Measurements from ENCODE around the gene PLPPR1.

Gene PLPPR1

DNA sequence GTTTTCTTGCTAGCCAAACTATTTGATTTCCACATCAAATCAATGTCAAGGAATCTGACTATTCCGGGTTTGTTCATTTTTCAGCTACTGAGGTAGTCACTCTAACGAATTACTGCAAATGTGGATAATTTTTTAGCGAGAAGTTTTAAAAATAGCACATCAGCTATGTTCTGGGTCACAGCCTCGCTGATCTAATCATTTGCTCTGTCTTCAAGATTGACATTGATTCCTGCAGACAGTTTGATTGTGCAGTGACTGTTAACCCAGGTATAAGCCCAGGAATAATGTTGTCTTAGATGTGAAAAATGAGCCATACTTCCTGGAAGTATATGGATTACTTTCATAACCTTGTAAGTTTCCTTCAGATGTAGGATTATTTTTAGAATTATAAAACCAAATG is 181.1 kb downstream of the PLPPR1 start:
- DNase-seq (ENCODE audit: low read depth, low spot score), result no peak

DNA sequence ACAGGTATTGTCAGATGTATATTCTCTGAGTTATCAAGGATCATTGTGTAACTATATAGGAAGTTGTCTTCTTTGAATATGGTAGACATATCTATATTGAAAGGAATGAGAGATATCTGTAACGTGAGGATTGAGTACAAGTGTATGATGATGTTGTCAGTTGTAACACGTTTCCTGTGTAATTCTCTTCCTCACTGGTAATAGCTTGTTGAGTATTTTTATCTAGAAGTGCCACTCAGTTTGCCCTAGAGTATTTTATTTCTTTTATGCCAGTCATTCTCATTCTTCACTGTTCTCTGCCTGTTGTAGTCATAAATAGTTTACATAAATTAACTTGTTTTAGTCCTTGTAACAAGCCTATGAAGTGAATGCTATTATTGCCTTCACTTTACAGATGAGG is 184.1 kb downstream of the PLPPR1 start:
- DNase-seq (ENCODE audit: low read depth, low spot score), result no peak

DNA sequence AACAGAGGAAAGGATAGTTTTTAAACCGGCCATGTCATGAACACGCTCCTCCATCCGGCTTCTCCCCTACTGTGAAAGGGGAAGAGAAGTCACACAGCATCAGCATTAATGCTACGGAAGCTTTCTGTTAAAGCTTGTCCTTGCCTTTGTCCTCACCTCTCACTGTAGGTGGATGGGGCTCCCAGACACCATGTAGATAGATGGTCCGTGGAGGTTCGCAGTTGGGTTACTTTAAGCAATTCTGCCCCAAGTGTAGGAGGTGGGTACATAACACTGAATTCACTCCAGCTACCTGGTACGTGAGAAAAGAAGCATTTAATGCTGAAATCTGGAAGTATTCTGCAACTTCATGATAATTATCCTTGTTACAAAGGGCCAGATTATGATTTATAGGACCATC is 190.5 kb downstream of the PLPPR1 start:
- no peak for DNase-seq (ENCODE audit: low read depth, low spot score)

DNA sequence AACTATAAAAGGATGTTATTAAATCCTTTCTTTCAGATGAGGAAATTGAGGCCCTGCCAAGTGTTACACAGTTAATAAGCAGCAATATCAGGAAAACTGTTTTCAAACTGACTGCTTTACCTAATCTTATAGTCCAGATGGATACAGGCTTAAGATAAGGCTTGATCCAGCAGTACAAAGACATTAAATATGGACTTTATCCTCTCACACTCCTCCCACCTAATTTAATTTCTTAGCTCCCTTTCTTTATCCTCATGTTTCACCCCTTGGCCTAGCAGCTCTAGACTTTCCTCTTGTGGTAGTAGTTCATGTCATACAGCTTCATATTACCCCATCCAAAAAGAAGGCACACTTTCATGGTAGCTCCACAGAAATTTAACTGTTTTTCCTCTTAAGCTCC is 191.8 kb downstream of the PLPPR1 start:
- DNase-seq (ENCODE audit: low read depth, low spot score), result no peak

DNA sequence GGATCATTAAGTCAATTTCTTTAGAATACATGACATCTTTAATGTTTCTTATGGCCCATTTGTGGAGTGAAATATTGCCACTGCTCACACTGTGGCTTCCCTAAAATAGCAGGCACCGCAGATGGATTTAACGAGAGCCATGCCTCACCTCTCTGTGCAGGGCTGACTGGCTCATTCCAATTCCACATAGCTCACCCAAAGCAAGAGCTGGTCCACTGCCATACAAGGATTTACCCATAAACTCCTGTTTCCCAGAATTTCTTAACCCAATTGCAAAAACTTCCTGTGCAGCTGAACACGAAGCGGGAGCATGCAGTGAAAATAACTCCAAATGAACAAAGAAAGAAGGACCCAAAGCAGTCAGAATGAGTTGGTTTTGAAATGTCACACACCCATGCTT is 196.7 kb downstream of the PLPPR1 start:
- no peak for DNase-seq (ENCODE audit: low read depth, low spot score)

DNA sequence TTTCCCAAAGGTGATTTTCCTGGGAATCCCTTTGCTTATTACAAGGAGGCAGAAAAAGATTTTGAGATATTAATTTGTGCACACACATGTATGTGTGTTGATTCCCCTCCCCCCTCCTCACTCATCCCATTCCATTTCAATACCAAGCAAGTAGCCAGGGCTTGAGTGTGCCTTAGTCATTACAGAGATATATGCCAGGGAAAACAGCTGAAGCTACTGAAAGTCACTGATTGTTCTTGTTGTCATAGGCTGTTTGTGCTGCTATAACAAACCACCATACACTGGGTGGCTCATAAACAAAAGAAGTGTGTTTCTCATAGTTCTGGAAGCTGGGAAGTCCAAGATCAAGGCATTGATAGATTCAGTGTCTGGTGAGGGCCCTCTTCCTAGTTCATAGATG is 197.6 kb downstream of the PLPPR1 start:
- DNase-seq (ENCODE audit: low read depth, low spot score), result no peak

DNA sequence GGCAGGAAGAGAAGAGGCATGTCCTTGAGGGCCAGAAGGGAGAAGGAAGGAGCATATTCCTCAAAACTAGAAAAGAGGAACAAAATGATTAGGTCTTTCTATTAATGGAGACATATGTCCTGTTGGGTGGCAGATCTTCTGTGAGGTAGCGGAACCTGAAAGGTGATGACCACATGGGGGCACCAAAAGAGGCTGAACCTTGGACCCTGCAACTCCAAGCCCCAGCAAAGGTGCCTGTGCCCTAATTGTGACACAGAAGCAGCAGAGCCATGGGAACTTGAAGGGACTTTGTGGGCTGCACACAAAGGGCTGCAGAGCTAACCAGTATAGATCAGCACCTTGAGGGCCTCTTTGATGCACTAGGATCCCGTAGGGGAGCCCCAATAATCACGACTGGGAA is 198.3 kb downstream of the PLPPR1 start:
- no peak for DNase-seq (ENCODE audit: low read depth, low spot score)

DNA sequence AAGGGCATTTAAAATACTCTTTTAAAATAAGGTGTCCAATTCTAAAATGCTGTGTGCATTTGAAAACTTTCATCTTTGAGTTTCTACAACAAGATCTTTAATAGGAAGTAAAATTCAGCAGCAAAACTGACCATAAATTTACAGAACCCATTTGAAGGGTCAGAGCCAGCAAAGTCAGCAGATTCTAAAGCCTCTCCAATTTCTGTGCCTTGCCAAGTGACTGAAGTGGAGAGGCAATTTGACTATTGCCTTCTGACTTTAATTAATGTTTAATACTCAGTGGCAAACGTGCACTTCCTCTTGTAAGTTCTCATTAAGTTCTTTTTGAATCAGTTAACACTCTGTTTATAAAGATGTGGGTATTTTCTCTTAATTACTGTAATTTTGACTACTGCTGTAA is 201.1 kb downstream of the PLPPR1 start:
- DNase-seq (ENCODE audit: low read depth, low spot score), result no peak

DNA sequence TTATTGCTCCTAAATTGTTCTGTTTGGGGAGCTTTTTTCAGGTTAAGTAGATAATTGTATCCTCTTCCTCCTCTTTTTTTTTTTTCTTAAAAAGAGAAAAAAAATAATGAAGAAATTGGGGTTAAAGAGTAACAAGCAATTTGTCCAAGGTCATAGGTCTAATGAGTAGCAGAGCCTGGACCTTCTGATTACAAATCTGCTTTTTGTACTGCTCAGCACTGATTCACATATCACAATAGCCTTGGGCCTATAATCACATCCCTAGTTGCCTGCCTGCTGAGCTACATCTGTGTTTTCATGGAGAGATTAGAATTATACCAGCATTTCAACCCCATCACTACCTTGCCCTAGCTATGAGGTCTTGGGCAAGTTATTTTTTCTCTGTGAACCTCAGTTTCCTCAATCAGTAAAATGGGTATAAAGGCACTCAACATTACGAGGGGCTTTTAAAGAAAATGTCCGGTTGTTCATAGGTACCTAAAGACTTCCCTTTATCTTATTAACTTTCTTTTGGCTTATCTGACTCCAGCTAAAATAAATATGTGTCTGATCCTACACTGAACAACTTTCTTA is 204.0 kb downstream of the PLPPR1 start:
- no peak for DNase-seq (ENCODE audit: low read depth, low spot score)

DNA sequence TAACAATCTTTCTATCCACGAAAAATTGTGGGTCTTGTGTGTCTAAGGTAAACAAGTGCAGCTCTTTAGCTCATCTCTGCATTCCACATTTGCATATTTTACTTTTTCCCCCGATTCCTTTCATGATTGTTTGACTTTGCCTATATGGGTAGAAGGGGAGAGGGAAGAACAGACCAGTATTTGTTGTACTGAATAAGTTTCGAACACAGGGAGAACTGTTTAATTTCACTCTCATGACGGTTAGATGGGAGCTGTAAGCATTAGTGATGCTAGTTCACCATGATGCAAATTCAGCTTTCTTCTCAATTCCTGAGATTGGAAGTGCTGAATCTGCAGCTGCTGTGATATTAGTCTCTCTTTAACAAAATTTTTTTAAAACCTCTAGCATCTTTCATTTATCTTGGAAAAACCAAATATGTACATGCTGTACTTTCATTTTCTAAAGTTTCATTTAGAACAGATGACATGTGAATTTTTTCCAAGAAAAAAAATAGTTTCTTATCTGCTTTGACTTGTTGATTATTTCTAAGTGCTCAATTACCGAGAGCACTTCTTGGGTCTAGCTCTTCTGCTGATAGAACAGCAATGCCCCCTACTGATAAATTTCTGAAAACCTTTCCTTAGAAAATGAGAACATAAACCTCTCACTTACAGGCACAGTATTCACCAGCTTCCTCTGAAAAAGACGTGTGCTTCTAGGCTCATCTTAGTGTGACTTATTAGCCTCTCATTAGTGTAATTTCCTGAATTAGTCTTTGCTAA is 206.8 kb downstream of the PLPPR1 start:
- no peak for DNase-seq (ENCODE audit: low read depth, low spot score)

DNA sequence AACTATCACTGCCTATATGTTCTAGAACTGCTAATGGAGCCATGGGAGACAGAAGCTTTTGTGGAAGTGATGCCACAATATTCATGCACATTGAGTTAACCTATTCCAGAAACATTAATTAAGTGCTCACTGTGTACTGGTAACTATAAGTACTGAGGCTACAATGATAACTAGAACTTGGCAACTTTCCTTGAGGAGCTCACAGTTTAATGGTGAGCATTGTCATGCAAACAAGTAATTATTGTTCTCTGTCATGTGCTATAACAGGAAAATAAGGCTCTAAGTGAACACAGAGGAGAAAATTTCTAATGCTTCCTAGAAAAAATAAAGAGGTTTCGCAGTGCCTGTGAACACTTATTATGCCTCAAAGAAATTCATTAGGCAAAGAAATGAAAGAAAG is 214.1 kb downstream of the PLPPR1 start:
- DNase-seq (ENCODE audit: low read depth, low spot score), result no peak

DNA sequence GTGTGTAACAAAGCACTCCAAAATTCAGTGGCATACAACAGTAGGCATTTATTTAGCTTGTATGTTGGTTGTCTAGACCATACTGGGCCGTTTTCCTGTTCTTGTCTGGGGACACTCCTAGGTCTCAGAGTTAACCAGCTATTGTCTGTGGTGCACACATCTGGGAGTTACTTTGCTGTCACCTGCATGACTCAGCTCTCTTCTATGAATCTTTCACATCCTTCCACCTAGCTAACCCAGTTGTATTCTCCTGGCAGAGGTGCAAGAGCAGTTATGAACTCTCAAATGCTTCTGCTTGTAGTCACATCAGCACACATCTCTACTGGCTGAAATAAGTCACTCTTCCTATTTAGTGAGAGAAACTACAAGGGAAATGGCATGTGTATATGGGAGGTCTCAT is 218.2 kb downstream of the PLPPR1 start:
- no peak for DNase-seq (ENCODE audit: low read depth, low spot score)

DNA sequence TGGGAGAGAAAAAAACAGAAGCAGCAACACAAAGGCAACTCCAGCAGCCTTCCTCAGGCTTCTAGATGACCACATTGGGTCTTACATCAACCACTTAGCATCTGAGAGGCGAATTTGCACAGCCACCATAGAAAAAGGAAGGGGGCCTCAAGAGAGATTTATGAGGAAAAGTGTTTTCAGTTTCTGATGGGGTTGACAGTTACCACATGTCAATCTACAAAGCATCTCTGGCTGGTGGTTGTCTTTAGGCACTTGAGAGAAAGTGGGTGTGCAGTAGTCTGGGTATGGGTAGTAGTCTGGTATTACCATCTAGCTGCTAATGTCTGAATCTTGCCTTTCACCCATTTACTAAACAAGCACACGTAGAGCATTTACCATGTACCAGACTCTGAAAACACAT is 218.8 kb downstream of the PLPPR1 start:
- no peak for DNase-seq (ENCODE audit: low read depth, low spot score)

DNA sequence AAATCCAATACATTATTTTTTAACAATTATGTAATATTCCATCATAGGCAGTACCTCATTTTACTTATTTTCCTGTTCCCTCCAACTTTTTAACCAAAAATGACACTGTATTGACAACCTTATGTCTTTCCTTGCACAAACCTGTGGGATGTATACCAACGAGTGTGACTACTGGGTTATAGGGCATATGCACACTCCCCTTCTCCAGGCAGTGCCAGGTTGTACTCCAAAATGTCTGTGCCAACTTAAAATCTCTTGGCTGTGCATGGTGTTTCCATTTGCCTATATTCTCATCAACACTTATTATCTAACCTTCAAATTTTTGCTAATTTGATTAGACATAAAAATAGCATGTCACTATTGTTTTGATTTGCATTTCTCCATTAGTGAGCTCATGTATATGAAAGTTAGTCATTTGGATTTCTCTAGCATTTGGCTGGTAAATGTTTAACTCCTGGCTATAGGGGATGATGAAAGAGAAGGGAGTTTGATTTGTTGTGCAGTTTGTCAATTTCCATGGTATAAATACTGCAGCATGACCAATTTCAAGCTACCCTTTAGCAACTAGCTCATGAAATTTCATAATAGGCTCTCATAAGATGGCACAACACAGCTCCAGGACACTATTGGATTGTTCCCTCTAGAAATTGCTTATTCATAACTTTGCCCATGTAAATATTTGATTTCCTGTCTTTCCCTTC is 226.4 kb downstream of the PLPPR1 start:
- DNase-seq (ENCODE audit: low read depth, low spot score), result no peak

DNA sequence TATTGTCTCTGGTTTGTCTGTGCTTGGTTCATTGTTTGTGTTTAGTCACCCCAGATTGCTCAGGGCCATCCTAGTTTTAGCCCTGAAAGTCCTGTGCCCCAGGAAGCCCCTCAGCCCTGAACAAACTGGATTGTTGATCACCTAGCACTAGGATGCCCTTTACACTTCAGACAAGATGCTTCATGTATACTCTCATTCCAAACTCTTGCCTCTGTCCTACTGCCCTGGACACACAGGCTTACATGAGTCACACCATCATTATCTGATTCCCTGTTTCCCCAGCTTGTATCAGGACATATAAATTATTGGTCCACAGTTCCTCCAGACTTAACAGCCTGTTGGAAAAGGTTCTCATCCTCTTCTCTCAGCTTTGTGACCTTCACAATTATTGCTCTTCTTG is 236.2 kb downstream of the PLPPR1 start:
- DNase-seq (ENCODE audit: low read depth, low spot score), result no peak

DNA sequence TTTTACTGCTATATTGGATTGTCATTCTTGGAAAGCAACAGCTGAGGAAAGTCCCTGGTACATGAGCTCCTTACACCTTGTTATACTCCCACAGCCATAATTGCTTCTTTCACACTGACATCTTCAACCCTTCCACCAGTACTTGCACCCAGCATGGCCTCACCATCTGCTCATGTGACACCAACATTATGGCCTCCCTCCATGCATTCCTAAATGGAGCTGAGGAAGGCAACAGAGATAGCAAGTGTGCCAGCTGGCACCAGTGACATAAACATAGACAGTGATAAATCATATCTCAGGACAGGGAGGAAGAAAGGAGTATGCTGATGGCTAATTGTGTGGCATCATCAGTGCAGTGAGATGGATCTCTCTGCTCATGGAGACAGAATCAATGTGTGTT is 236.7 kb downstream of the PLPPR1 start:
- no peak for DNase-seq (ENCODE audit: low read depth, low spot score)

DNA sequence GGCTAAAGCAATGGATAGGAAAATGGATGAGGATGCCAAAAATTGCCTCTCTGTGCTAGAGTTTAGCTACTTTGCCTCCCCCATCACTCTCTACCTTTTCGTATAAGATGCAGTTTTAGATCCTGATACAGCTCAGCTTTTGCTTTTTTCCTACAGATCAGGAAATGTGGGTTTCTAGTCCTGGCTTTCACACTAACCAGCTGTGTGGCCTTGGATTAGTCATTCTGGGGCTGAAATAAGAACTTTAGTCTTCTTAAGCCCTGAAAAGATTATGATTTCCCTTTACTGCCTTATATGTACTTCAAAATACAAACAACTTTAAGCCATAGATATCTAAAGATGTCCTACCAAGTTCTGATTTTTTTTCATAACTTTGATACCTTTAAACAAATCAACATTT is 239.9 kb downstream of the PLPPR1 start:
- DNase-seq (ENCODE audit: low read depth, low spot score), result no peak

DNA sequence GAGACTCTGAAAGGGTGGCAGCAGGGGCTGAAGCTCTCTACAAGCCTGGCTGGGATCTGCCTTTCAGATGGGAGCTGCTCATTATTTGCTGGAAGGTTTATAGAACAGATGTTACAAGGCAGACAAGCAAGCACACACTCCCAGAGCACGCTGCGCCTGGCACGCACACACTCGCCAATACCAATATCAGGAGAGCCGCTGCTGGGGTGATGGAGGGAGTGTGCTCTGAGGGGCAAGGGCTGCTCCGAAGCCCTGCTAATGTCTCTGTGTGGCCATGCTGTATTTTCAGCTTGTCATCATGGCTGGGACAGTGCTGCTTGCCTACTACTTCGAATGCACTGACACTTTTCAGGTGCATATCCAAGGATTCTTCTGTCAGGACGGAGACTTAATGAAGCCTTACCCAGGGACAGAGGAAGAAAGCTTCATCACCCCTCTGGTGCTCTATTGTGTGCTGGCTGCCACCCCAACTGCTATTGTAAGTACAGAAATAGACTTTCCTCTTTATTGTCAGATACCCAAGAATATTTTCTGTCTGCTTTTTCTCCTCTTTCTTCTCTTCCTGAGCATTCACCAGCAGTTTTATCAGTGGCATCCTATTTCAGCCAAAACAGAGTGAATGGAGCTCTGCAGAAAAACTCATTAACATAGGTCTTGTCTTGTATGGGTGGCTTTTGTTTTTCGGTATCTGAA is 241.2 kb downstream of the PLPPR1 start:
- no peak for DNase-seq (ENCODE audit: low read depth, low spot score)

DNA sequence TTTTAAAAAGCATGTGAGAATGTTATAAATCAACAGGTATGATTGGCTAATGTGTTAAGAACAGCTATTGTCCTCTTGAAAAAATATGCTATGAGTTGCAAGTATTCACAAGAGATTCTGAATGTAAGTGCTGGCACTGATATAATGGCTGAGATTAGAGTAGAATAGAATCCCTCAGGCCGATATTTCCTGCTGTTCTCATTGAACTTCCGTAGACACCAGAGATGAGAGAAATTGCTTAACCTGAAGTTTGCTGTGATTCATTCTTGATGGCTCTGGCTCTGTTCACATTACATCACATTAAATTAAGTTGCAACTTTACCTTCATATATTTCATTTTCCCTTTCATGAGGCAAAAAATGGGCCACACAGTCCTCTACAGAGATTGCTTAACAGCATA is 241.8 kb downstream of the PLPPR1 start:
- DNase-seq (ENCODE audit: low read depth, low spot score), result no peak

DNA sequence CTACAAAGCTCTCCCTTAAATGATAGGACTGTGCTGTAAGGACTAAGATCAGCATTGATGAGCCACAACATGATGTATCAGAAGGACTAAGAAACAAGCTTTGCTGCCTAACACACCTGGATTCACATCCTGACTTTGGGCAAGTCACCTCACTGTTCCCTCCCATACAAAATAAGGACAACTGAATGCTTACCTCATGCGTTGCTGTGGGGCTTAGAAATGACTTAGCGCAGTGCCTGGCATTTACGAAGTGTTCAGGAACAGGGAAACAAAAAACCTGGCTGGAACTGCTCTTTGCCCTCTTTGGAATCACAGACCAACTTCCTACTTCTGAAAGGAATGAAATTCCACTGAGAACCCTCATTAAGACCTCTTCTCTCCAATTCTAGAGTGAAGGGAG is 242.6 kb downstream of the PLPPR1 start:
- no peak for DNase-seq (ENCODE audit: low read depth, low spot score)

DNA sequence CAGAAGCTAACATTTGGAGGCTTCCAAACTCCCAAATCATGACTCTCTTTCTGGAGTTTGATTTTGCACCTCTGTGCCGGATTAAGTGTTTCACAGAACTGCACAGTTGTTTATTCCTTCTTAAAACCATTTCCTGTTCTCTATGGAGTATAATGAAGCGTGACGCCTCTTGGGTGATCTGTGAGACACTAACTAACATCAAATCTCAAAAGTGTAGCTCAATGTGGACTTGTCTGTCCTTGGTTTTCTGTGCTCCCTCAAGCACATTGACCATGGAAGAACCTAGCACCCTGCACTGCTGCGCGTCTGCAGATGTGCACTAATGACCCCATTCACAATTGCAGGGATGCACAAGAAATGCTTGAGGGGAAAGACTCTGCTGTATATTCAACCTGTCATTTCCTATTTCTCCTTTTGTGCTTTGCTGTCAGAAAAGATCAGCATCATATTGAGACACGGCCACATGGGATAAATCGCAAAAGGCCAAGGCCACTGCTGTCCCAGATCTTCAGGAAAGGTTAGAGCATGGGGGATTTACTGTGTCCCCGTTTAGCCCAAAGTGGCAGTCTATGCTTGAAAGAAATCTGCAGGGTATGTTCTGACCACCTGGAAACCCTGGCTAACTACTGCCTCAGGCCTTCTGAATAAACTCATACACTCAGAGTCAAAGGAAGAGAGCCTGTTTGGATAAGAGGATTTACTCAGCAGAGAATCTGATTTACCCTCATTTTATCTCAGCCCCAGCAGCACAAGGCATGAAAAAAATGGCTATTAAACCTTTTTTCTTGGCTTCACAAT is 246.6 kb downstream of the PLPPR1 start:
- no peak for DNase-seq (ENCODE audit: low read depth, low spot score)

DNA sequence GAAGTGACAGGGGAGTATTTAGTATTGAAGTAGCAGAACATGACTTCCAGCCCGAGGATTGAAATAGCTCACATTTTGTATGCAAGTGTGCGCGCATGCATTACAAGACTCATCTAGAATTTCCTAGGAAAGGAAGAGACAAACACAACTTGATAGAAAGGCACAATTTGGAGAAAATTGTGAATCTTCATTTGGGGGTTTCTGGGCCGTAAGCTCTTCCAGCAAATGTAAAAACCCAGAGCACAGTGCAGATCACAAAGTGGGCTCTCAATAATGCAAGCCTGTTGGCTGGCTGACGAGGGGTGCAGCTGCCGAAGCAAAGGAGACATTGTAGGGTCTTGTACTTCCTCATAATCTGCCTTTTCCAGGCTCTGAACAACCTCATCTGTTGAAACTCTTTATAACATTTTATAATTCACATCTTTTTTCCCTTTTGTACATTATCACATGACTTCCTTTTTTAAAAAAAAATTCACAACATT is 247.3 kb downstream of the PLPPR1 start:
- DNase-seq (ENCODE audit: low read depth, low spot score), result no peak

All from activated naive CD8-positive, alpha-beta T cell treated with anti-CD3 and anti-CD28 coated beads, Interleukin-2, amount 50 U/mL, for 16 hours (primary cell).